Liver (tissue), 9 donors: Measurements from ENCODE around the gene CCDC102A. TPM values are rescaled to one million over a fixed set of nuclear protein-coding genes. Genes with fewer than 3 reads are reported as not detected.

Experiments used
- DNase-seq: peaks from one replicate; pipeline ENCODE4 v3.0.0-alpha.2; 2017; ENCODE audit warnings: low spot score
- H3K27ac ChIP-seq, 2 donors: one replicate each; pipeline ENCODE4 v1.7.0; 2013; ENCODE audit warnings: inconsistent platforms in 2 of 2, low read length in 2 of 2, control low read depth in 1 of 2, low read depth in 1 of 2, mild to moderate bottlenecking in 1 of 2
- H3K27me3 ChIP-seq, 4 donors: one replicate each; pipeline versions ENCODE4 v1.6.1 to v1.7.0; 2013; ENCODE audit warnings: low read length in 3 of 4, inconsistent platforms in 1 of 4, mild to moderate bottlenecking in 1 of 4, moderate library complexity in 1 of 4; ENCODE audit not compliant: control insufficient read depth in 4 of 4, insufficient read depth in 4 of 4
- H3K36me3 ChIP-seq, 4 donors: one replicate each; pipeline versions ENCODE4 v1.6.1 to v1.7.0; 2013; ENCODE audit warnings: low read length in 3 of 4, mild to moderate bottlenecking in 3 of 4, low read depth in 1 of 4, moderate library complexity in 1 of 4; ENCODE audit not compliant: control insufficient read depth in 4 of 4, insufficient read depth in 3 of 4
- H3K4me1 ChIP-seq, 4 donors: one replicate each; pipeline versions ENCODE4 v1.6.1 to v1.7.0; 2013; ENCODE audit warnings: low read length in 3 of 4, mild to moderate bottlenecking in 3 of 4, moderate library complexity in 1 of 4; ENCODE audit not compliant: control insufficient read depth in 4 of 4, insufficient read depth in 4 of 4
- H3K4me3 ChIP-seq, 3 donors: one replicate each; pipeline versions ENCODE4 v1.6.1 to v1.7.0; 2013; ENCODE audit warnings: low read length in 3 of 3, control low read depth in 1 of 3, low read depth in 1 of 3, mild to moderate bottlenecking in 1 of 3
- H3K9ac ChIP-seq, 2 donors: one replicate each; pipeline ENCODE4 v1.7.0; 2013; ENCODE audit warnings: low read length in 2 of 2, mild to moderate bottlenecking in 2 of 2, moderate library complexity in 2 of 2, control low read depth in 1 of 2, low read depth in 1 of 2
- H3K9me3 ChIP-seq, 4 donors: one replicate each; pipeline versions ENCODE4 v1.6.1 to v1.7.0; 2013; ENCODE audit warnings: low read length in 3 of 4; ENCODE audit not compliant: control insufficient read depth in 4 of 4
- ATF3 ChIP-seq: IDR thresholded peaks from 2 replicates; pipeline ENCODE4 v1.6.1; 2016; ENCODE audit warnings: antibody characterized with exemption
- CTCF ChIP-seq: fragments of 150-350 bp; IDR thresholded peaks from 2 replicates; pipeline ENCODE4 v1.5.1; 2017; ENCODE audit warnings: improper control_type of control experiment, low read depth, low read length; ENCODE audit not compliant: missing input control
- EGR1 ChIP-seq, 2 donors: IDR thresholded peaks; 2 replicates each; pipeline ENCODE4 v1.6.1; 2016 to 2018; ENCODE audit warnings: antibody characterized with exemption in 2 of 2, low read depth in 2 of 2
- FOXA1 ChIP-seq: IDR thresholded peaks from 2 replicates; pipeline ENCODE4 v1.6.1; 2016; ENCODE audit warnings: antibody characterized with exemption
- FOXA2 ChIP-seq: IDR thresholded peaks from 2 replicates; pipeline ENCODE4 v1.6.1; 2016; ENCODE audit warnings: antibody characterized with exemption
- GABPA ChIP-seq, 2 donors: IDR thresholded peaks in 1 of 2; conservative IDR thresholded peaks in 1 of 2; 2 replicates each; pipeline ENCODE4 v1.6.1; 2016; ENCODE audit warnings: antibody characterized with exemption in 2 of 2, mild to moderate bottlenecking in 1 of 2, moderate library complexity in 1 of 2
- HNF4A ChIP-seq, 2 donors: conservative IDR thresholded peaks; 2 replicates each; pipeline ENCODE4 v1.6.1; 2016; ENCODE audit warnings: antibody characterized with exemption in 2 of 2, mild to moderate bottlenecking in 2 of 2
- HNF4G ChIP-seq: IDR thresholded peaks from 2 replicates; pipeline ENCODE4 v1.6.1; 2016; ENCODE audit warnings: antibody characterized with exemption
- JUND ChIP-seq, 2 donors: IDR thresholded peaks; 2 replicates each; pipeline ENCODE4 v1.6.1; 2016; ENCODE audit warnings: antibody characterized with exemption in 2 of 2
- MAX ChIP-seq: IDR thresholded peaks from 2 replicates; pipeline ENCODE4 v1.6.1; 2016; ENCODE audit warnings: antibody characterized with exemption
- NR2F2 ChIP-seq: IDR thresholded peaks from 2 replicates; pipeline ENCODE4 v1.6.1; 2016; ENCODE audit warnings: antibody characterized with exemption
- RAD21 ChIP-seq, 2 donors: IDR thresholded peaks; 2 replicates each; pipeline ENCODE4 v1.6.1; 2016; ENCODE audit warnings: antibody characterized with exemption in 2 of 2, mild to moderate bottlenecking in 2 of 2
- REST ChIP-seq: IDR thresholded peaks from 2 replicates; pipeline ENCODE4 v1.6.1; 2016; ENCODE audit warnings: antibody characterized with exemption, mild to moderate bottlenecking
- RXRA ChIP-seq, 2 donors: IDR thresholded peaks; 2 replicates each; pipeline ENCODE4 v1.6.1; 2017 to 2018; ENCODE audit warnings: antibody characterized with exemption in 2 of 2, mild to moderate bottlenecking in 1 of 2
- SP1 ChIP-seq: IDR thresholded peaks from 2 replicates; pipeline ENCODE4 v1.6.1; 2018; ENCODE audit warnings: antibody characterized with exemption, mild to moderate bottlenecking
- YY1 ChIP-seq: IDR thresholded peaks from 2 replicates; pipeline ENCODE4 v1.6.1; 2016; ENCODE audit warnings: antibody characterized with exemption, mild to moderate bottlenecking
- ZBTB33 ChIP-seq: IDR thresholded peaks from 2 replicates; pipeline ENCODE4 v1.6.1; 2016; ENCODE audit warnings: antibody characterized with exemption
- WGBS: extraction: QIAGEN DNeasy Blood & Tissue Kit; methylation state at CpG from one replicate; pipeline ENCODE4 v1.1.7; 2013; 5-methylcytosine and 5-hydroxymethylcytosine counted together
- polyA plus RNA-seq, 2 donors: library from polyadenylated mRNA; stranded (reverse) in 1 of 2; unstranded in 1 of 2; fragments of 200-250 nt in 1 of 2; fragments of >200 nt in 1 of 2; fragmentation: Nextera tagmentation in 1 of 2; extraction: Ambion mirVana in 1 of 2; gene quantifications; one replicate each; pipeline versions ENCODE4 v1.2.1 to v1.2.3, GENCODE V29; 2013 to 2015
- total RNA-seq, 2 donors: library from RNA; depleted of rRNA; stranded (reverse); fragments of >200 nt; gene quantifications; one replicate each; pipeline ENCODE4 v1.2.3, GENCODE V29; 2014
- donor health status: healthy.
- donor health status: healthy.
- donor health status: healthy.
- donor health status: healthy.
- donor health status: healthy.

Gene CCDC102A
- total and polyA plus RNA-seq, 4 donors, result 0.36 to 2.6 (median 1.7) TPM

GRCh38 chr16:57485916-57486857, 50.2 kb downstream of the CCDC102A start, which contains the start of gene DOK4:
Gene DOK4, minus strand, starts transcription at chr16:57486493. Its CDS starts 6,986 bp downstream, at chr16:57479507.
- Histone ChIP-seq H3K4me1 (peaks cover 3 to 19% (median 13%) of the 10 kb centered on the region in 4 donors), H3K36me3 (no peaks in the 10 kb centered on the region), H3K27me3 (no peaks in the 10 kb centered on the region), H3K9me3 (no peaks in the 10 kb centered on the region), H3K9ac (peak within 1 kb of the TSS; percentile 50 to 67), H3K27ac (peak within 1 kb of the TSS; percentile 64 to 68), H3K4me3 (peak within 1 kb of the TSS; percentile 78 to 98 (median 82))
- peak; percentile 85 for DNase-seq
- WGBS, result 2% methylated on average over 73 of the region's 73 CpGs
- TF ChIP-seq RAD21 (IDR thresholded peaks at IDR 0.05) (no peak), ATF3 (no peak), JUND (IDR thresholded peaks at IDR 0.05) (no peak), ZBTB33 (no peak), SP1 (no peak), FOXA1 (no peak), YY1 (no peak), EGR1 (IDR thresholded peaks at IDR 0.05; ENCODE audit: low read depth in 2 of 2) (no peak), HNF4A (conservative IDR thresholded peaks at IDR 0.05) (no peak), GABPA (IDR thresholded peaks at IDR 0.05 in 1 of 2, conservative IDR thresholded peaks at IDR 0.05 in 1 of 2) (no peak), REST (no peak), NR2F2 (no peak), MAX (no peak), FOXA2 (no peak), HNF4G (no peak), CTCF (no peak), RXRA (IDR thresholded peaks at IDR 0.05) (no peak)
